Breast epithelium (tissue), 3 donors: ENCODE measurements around the gene AGBL3.

Experiments
- CTCF ChIP-seq, 3 donors: fragments of 450-650 bp; IDR thresholded peaks; one replicate each; pipeline ENCODE4 v1.5.1; 2016 to 2017; ENCODE audit warnings: antibody characterized with exemption in 3 of 3, mild to moderate bottlenecking in 3 of 3, moderate library complexity in 3 of 3
- POLR2A ChIP-seq: fragments of 450-650 bp; IDR thresholded peaks from one replicate; pipeline ENCODE4 v1.6.1; 2016; ENCODE audit warnings: antibody characterized with exemption, mild to moderate bottlenecking, moderate library complexity

GRCh38 chr7:135083005-135083404, 96.7 kb downstream of the AGBL3 start:
- TF ChIP-seq CTCF (IDR thresholded peaks at IDR 0.05) (no peak), POLR2A (no peak)
